IMR-90 (cell line): ENCODE data around the gene CCDC85B. TPM values are rescaled to one million over a fixed set of nuclear protein-coding genes. Genes with fewer than 3 reads are reported as not detected.

Experiments
- ATAC-seq: fragments of 200-7000 bp; cut with Tn5 transposase; 2 replicates; pipeline ENCODE4 v1.9.1; 2020; ENCODE audit warnings: low read depth, mild to moderate bottlenecking, moderate library complexity
- BruUV-seq: library from RNA; stranded (reverse); fragments of 400-500 nt; replicated peaks from 2 replicates; lab custom pipeline; 2021; lab: Mats Ljungman, UMichigan
- CTCF ChIA-PET: fragments of 300-600 bp; formaldehyde crosslinking; extraction: SDS; loops from one replicate; lab custom pipeline; 2021; ENCODE audit warnings: antibody characterized with exemption; lab: Yijun Ruan, JAX
- POLR2A ChIA-PET: fragments of 300-600 bp; sonication (Branson Sonifier 250); formaldehyde crosslinking; loops from one replicate; lab custom pipeline; 2022; ENCODE audit warnings: antibody characterized with exemption; ENCODE audit not compliant: unreplicated experiment; lab: Charles Lee
- DNase-seq: peaks from one replicate; pipeline ENCODE4 v3.0.0; 2013
- H2AFZ ChIP-seq: replicated peaks from 2 replicates; pipeline ENCODE3; 2013; ENCODE audit warnings: low read length, mild to moderate bottlenecking; ENCODE audit not compliant: poor library complexity
- H2AK5ac ChIP-seq: 2 replicates; pipeline ENCODE4 v1.6.1; 2013; ENCODE audit warnings: low read depth, low read length, inconsistent platforms
- H2AK9ac ChIP-seq: replicated peaks from 2 replicates; pipeline ENCODE3; 2013; ENCODE audit warnings: mild to moderate bottlenecking, low read depth, low read length, moderate library complexity; ENCODE audit not compliant: poor library complexity
- H2BK120ac ChIP-seq: 2 replicates; pipeline ENCODE4 v1.6.1; 2013; ENCODE audit warnings: low read depth, low read length, inconsistent platforms
- H2BK15ac ChIP-seq: 3 replicates; pipeline ENCODE4 v1.6.1; 2013; ENCODE audit warnings: low read depth, low read length, inconsistent platforms
- H2BK20ac ChIP-seq: 2 replicates; pipeline ENCODE4 v1.6.1; 2013; ENCODE audit warnings: low read depth, mild to moderate bottlenecking, inconsistent platforms, low read length, moderate library complexity
- H2BK5ac ChIP-seq: 2 replicates; pipeline ENCODE4 v1.6.1; 2013; ENCODE audit warnings: mild to moderate bottlenecking, low read depth, low read length, inconsistent platforms; ENCODE audit not compliant: poor library complexity, severe bottlenecking
- H3K14ac ChIP-seq: replicated peaks from 2 replicates; pipeline ENCODE4 v1.6.1; 2013; ENCODE audit warnings: low read depth, low read length, inconsistent platforms
- H3K18ac ChIP-seq: 2 replicates; pipeline ENCODE4 v1.6.1; 2013; ENCODE audit warnings: low read depth, low read length, control low read depth
- H3K23ac ChIP-seq: 2 replicates; pipeline ENCODE4 v1.6.1; 2013; ENCODE audit warnings: low read depth, low read length, inconsistent platforms
- H3K27ac ChIP-seq: 2 replicates; pipeline ENCODE4 v1.5.1; 2013; ENCODE audit warnings: mild to moderate bottlenecking, control low read depth, low read length; ENCODE audit not compliant: insufficient read depth
- H3K27me3 ChIP-seq: 2 replicates; pipeline ENCODE4 v1.6.1; 2013; ENCODE audit warnings: low read length; ENCODE audit not compliant: control insufficient read depth, insufficient read depth
- H3K36me3 ChIP-seq: 2 replicates; pipeline ENCODE4 v1.6.1; 2013; ENCODE audit warnings: low read length, mixed read lengths; ENCODE audit not compliant: control insufficient read depth, insufficient read depth
- H3K4ac ChIP-seq: 2 replicates; pipeline ENCODE4 v1.6.1; 2013; ENCODE audit warnings: low read depth, low read length, inconsistent platforms
- H3K4me1 ChIP-seq: 2 replicates; pipeline ENCODE4 v1.6.1; 2013; ENCODE audit warnings: low read length, mixed read lengths; ENCODE audit not compliant: control insufficient read depth, insufficient read depth
- H3K4me2 ChIP-seq: 2 replicates; pipeline ENCODE4 v1.6.1; 2013; ENCODE audit warnings: low read depth, mild to moderate bottlenecking, control low read depth, low read length, moderate library complexity
- H3K4me3 ChIP-seq: 2 replicates; pipeline ENCODE4 v1.5.1; 2013; ENCODE audit warnings: low read depth, mild to moderate bottlenecking, control low read depth, low read length, moderate library complexity; ENCODE audit not compliant: insufficient read depth
- H3K56ac ChIP-seq: 2 replicates; pipeline ENCODE4 v1.6.1; 2013; ENCODE audit warnings: low read length, inconsistent platforms; ENCODE audit not compliant: insufficient read depth; ENCODE audit errors: extremely low read depth
- H3K79me1 ChIP-seq, 2 experiments: 2 replicates each; pipeline ENCODE4 v1.6.1; 2013; ENCODE audit warnings: low read length in 2 of 2, inconsistent platforms in 1 of 2, low read depth in 1 of 2
- H3K9ac ChIP-seq: 2 replicates; pipeline ENCODE4 v1.6.1; 2013; ENCODE audit warnings: low read depth, low read length, control low read depth
- H3K9me1 ChIP-seq: 2 replicates; pipeline ENCODE4 v1.6.1; 2013; ENCODE audit warnings: low read length, inconsistent platforms; ENCODE audit not compliant: insufficient read depth
- H3K9me3 ChIP-seq: 2 replicates; pipeline ENCODE4 v1.6.1; 2013; ENCODE audit warnings: low read length; ENCODE audit not compliant: control insufficient read depth, insufficient read depth
- H4K20me1 ChIP-seq: 2 replicates; pipeline ENCODE4 v1.6.1; 2013; ENCODE audit warnings: low read length, inconsistent platforms; ENCODE audit not compliant: insufficient read depth
- H4K5ac ChIP-seq: 2 replicates; pipeline ENCODE4 v1.6.1; 2013; ENCODE audit warnings: mild to moderate bottlenecking, low read depth, low read length, control low read depth
- H4K8ac ChIP-seq, 2 experiments: 2 replicates each; pipeline ENCODE4 v1.6.1; 2013; ENCODE audit warnings: low read depth in 2 of 2, low read length in 2 of 2, control low read depth in 1 of 2, inconsistent platforms in 1 of 2
- H4K91ac ChIP-seq: 2 replicates; pipeline ENCODE4 v1.6.1; 2013; ENCODE audit warnings: low read depth, low read length, inconsistent platforms; ENCODE audit not compliant: insufficient read depth
- BHLHE40 ChIP-seq: fragments of 150-350 bp; IDR thresholded peaks from 2 replicates; pipeline ENCODE4 v1.6.1; 2016; ENCODE audit warnings: mild to moderate bottlenecking, low read depth, low read length
- CEBPB ChIP-seq: IDR thresholded peaks from 2 replicates; pipeline ENCODE4 v1.6.1; 2012; ENCODE audit warnings: low read depth, low read length, improper control_type of control experiment
- CHD1 ChIP-seq: IDR thresholded peaks from 2 replicates; pipeline ENCODE4 v1.6.1; 2012; ENCODE audit warnings: low read depth, low read length, improper control_type of control experiment
- CTCF ChIP-seq: conservative IDR thresholded peaks from 2 replicates; pipeline ENCODE4 v1.5.1; 2012; ENCODE audit warnings: mild to moderate bottlenecking, low read depth, low read length, improper control_type of control experiment
- MAZ ChIP-seq: IDR thresholded peaks from 2 replicates; pipeline ENCODE4 v1.6.1; 2012; ENCODE audit warnings: low read depth, mild to moderate bottlenecking, low read length, improper control_type of control experiment, moderate library complexity, borderline replicate concordance
- NFE2L2 ChIP-seq: fragments of 150-350 bp; IDR thresholded peaks from 2 replicates; pipeline ENCODE4 v1.6.1; 2016; ENCODE audit warnings: low read depth, mild to moderate bottlenecking, low read length
- RFX5 ChIP-seq: IDR thresholded peaks from 2 replicates; pipeline ENCODE4 v1.8.0; 2012; ENCODE audit warnings: low read depth, mild to moderate bottlenecking, low read length, moderate library complexity
- WGBS, 2 experiments: methylation state at CpG; one replicate each; pipeline versions ENCODE4 v1.1.5 to v1.1.7; 2013; ENCODE audit warnings: missing lambda C conversion rate in 2 of 2; ENCODE audit not compliant: insufficient read length in 1 of 2; ENCODE audit errors: extremely low coverage in 2 of 2; 5-methylcytosine and 5-hydroxymethylcytosine counted together
- dilution Hi-C: fragments of 300-500 bp; cut with HindIII; formaldehyde crosslinking; loops from one replicate; pipeline ENCODE4 v1.14.3; 2018; ENCODE audit warnings: low sequenced_read_pairs; ENCODE audit not compliant: unreplicated experiment
- in situ Hi-C: fragments of 300-500 bp; cut with MboI; formaldehyde crosslinking; loops from 3 replicates; pipeline ENCODE4 v1.14.3; 2019; ENCODE audit warnings: low sequenced_read_pairs, inconsistent platforms, mixed read lengths
- intact Hi-C: fragments of 100-400 bp; cut with micrococcal nuclease; formaldehyde crosslinking; loops from 2 replicates; pipeline ENCODE4 v1.10.0; 2022
- polyA plus RNA-seq, 3 experiments: library from polyadenylated mRNA; depleted of rRNA; stranded (reverse); fragments of >200 nt; gene quantifications; 2 replicates each; pipeline ENCODE4 v1.2.3, GENCODE V29; 2012; ENCODE audit warnings: low replicate concordance in 1 of 3
- total RNA-seq: library from RNA; depleted of rRNA; stranded (reverse); fragments of >200 nt; gene quantifications from 2 replicates; pipeline ENCODE4 v1.2.3, GENCODE V29; 2012

Gene CCDC85B
- total and polyA plus RNA-seq, 2 of the 4 experiments (the other 2 are of a cell fraction), result 17.6 to 35.4 TPM

- POLR2A ChIA-PET, result interaction anchor here (1.6 kb wide), 1 partner anchor 8 kb away, joined by 5 read pairs; no protein-coding TSS in a partner anchor
- intact Hi-C loops, result no loop called here
These were observed 26.4 kb upstream of the CCDC85B start for GRCh38 chr11:65863889-65864705.

More at GRCh38 chr11:65863889-65864705, 26.4 kb upstream of the CCDC85B start:
- H2AK9ac ChIP-seq, result no peak overlapping the region
- no peak overlapping the region for H2AK5ac ChIP-seq
- H4K20me1 ChIP-seq, result peaks cover 46% of the 10 kb centered on the region
- CTCF ChIA-PET, result no interaction called here
- H2BK20ac ChIP-seq, result no peak overlapping the region
- no peak overlapping the region for H2AFZ ChIP-seq
- 93% methylated on average over 5 of the region's 12 CpGs; no CpG with 5 or more reads in 1 of the 2 experiments for WGBS, 2 experiments
- no peak overlapping the region for H2BK15ac ChIP-seq
- in situ Hi-C loops (no loop called here), dilution Hi-C loops (no loop called here)
- no peak overlapping the region for H3K14ac ChIP-seq
- H3K4me1 ChIP-seq, result peaks cover 7% of the 10 kb centered on the region
- no peak overlapping the region for H3K18ac ChIP-seq
- no peak overlapping the region for H3K56ac ChIP-seq
- no peak overlapping the region for H3K4me3 ChIP-seq
- no peak overlapping the region for H2BK120ac ChIP-seq
- TF ChIP-seq BHLHE40, result no peak
- no peak for TF ChIP-seq CHD1
- TF ChIP-seq RFX5, result no peak
- no peak for TF ChIP-seq NFE2L2
- TF ChIP-seq MAZ, result no peak
- no peak for TF ChIP-seq CTCF
- TF ChIP-seq CEBPB, result no peak
- no peaks in the 10 kb centered on the region for H3K27me3 ChIP-seq
- BruUV-seq, result no TSS peak
- H2BK5ac ChIP-seq, result no peak overlapping the region
- no peaks in the 10 kb centered on the region for H3K9me3 ChIP-seq
- no peak overlapping the region for H4K5ac ChIP-seq
- peak overlapping the region in 1 of 2 experiments; percentile 10; a peak in 1 of 4 replicates for H4K8ac ChIP-seq
- H3K4ac ChIP-seq, result no peak overlapping the region
- no peak overlapping the region for H3K9ac ChIP-seq
- peaks cover 9% of the 10 kb centered on the region; the same call in 1 of the 2 replicates for H3K9me1 ChIP-seq
- H3K23ac ChIP-seq, result no peak overlapping the region
- H3K4me2 ChIP-seq, result no peak overlapping the region
- no peak for ATAC-seq
- no peak overlapping the region for H4K91ac ChIP-seq
- no peak for DNase-seq
- peaks cover 14 to 79% of the 10 kb centered on the region in 2 experiments for H3K79me1 ChIP-seq
- no peak overlapping the region for H3K27ac ChIP-seq
- H3K36me3 ChIP-seq, result peaks cover 73% of the 10 kb centered on the region
